GM21717 (cell line): ENCODE measurements around the gene TP63.

ENCODE experiments used
- ATAC-seq: cut with Tn5 transposase; IDR thresholded peaks from one replicate; pipeline ENCODE4 v1.9.1; 2021; ENCODE audit warnings: mild to moderate bottlenecking, moderate library complexity; ENCODE audit not compliant: unreplicated experiment

Gene TP63

DNA sequence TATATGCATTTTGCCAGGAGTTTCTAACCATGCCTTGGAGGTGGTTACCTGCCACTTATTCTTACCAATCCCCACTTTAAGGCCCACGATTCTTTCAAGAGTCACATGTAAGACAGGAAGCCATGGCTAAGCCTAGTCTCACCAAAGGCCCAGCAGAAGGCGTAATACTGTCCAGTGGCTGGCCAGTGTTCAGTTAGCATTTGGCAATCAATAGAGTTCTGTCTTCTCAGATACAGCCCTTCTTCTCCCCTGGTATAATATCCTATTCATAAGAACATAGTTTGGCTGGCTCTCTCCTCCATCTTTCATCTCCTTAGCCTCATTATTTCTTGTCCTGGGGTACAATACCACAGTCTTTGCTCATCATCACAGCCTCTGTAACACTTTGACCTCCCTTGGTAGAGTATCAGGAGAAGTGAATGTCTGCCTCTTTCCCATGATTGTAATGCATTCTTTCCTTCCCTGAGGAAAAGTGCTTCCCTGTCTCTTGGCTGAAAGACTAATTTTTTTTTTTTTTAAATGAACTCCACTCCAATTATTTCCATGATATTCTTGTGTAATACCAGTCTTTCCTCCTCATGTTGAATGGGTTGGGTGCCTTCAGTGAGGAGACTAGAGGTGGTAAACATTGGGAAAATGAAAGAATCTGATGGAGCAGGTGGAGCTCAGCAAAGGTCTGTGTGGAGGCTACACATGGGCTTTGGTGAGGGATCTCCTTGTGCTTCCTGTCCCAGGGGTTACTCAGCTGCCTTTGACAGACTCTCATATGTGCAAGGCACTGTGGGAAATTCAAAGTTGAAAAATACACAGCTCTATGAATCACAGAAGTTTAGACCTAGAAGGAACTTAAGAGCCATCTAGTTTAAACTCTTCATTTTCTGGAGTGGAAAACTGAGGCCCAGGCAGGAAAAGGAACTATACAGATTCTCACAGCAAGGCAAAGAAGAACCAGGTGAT lies 271.3 kb downstream of the TP63 start:
- ATAC-seq, result no peak

DNA sequence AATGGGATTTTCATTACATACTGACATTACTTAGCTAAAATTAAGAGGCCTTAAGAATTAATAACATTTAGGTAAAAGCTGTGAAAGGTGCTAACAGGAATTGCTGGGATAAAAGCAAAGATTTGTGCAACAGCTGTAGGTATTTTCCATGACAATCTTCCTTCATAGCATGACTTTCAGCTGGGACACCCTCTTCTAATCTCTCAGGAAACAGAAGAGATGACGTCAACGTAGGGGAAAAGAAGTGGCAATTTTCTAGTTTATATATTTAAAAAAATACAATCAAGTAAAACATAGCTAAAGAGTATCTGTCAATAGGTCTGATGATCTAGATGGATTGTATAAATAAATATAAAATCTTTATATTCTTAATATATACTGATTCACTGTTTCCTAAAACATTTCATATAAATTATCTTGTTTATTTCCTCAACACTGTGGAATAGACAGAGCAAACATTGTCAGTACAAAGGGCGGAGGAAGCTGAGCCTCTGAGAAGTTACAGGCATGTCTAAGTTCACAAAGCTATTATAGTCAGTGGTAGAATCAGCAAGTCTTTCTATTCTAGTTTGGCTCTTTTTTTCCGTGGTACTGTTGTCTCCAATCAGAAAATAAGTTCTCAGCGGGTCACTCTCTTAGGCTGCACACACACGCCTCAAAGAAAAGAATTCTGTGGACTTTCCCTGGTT lies 272.5 kb downstream of the TP63 start:
- ATAC-seq, result no peak

DNA sequence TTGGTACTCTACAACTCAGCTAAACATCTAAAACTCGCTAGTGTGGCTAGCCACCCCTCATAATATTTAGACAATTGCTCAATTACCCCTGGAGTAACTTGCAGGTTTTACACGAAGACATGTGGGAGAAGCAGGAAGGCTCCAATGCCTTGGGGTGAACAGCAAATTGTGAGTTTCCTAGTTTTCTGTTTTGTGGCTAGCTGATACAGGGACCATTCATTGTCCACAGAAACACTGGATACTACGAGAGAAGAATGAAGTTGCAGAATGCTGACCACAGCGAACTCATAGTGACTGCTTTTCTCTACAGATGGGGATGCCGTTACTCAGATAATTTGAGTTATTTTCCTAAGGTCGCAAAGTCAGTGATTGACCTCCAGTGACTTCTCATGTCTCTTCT lies 276.6 kb downstream of the TP63 start:
- ATAC-seq, result no peak

DNA sequence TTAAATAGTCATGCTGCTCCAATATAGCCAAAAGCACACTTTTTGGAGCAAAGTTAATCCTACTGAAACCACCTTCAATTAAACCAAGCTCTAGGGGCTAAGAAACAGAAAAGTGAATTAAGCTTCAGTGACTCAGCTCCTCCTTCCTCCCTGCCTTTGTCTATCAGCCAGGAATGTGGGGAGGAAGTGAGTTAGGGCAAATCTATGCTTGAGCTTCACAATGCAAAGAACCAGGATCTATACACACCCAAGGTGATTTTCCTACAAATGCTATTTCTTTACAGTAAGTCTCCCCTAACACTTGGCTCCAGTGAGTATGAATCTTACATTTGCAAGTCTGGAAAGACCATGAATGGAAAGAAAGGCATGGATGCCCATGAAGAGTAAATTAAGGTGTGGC lies 277.5 kb downstream of the TP63 start:
- ATAC-seq, result no peak

DNA sequence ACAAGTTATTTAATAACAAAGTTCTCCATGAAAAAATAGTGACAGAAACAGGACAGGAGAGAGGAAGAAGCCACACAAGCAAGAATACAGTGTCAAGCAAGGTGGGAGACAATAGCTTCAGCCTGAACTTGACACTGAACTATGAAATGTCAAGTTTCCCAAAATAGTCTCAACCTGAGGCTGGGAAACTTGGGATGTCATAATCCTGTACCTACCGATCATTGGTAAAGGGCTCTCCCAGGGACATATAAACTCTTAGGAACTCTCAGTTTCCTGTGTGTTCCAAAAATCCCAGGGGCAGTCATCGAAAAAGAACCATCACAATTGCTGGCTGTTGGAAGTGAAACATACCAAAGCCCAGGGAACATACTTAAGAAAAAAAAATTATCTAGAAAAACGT lies 277.9 kb downstream of the TP63 start:
- ATAC-seq, result no peak

DNA sequence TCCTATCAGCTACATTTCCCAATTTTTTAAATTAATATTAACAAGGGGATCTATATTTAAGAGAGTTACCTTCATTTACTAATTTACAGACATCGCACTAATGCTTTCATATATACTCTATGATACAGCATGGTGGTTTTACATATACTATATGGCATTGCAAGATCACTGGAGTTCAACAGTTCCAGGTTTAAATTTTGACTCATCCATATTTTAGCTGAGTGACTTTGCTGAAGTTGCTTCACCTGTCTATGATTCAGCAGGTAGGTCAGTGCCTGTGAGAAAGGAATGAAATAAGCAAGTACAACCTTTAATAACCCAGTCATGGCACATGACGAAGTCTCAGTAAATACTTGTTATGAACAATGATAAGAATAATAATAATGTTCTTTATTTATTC lies 278.4 kb downstream of the TP63 start:
- no peak for ATAC-seq

DNA sequence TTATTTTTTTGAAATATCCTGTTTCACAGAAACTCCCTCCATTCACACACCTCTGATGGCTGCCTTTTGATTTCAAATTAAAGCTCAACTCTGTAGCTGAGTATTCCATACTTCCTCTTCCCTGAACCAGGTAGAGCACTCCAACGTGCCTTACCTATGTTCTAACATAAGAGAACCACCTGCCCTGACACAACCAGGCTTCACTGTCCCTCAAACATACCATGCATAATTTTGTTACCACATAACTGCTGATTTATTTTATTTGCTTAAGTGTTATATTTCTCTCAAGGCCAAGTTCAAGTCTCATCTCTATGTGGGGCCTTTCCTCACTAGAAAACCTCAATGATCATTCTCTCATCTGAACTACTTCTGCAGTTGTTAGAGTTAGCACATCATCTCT lies 279.8 kb downstream of the TP63 start:
- no peak for ATAC-seq

DNA sequence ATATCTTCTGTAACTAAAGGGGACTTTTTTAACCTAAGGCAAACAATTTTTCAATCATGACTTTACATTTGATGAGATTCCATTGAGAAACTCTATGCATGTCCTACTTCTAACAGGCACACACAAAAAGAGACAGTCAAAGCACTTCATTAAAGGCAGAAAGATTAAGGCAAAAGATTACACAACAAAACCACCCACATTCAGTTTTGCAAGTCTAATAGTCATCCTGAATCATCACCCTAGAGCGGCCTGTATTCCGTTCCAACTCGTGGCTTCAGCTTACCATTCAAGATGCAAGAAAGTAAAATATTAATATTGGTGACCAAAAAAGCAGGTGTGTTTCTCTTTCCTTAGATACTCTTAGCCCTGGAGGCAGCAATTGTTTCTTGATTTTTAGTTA lies 283.6 kb downstream of the TP63 start:
- no peak for ATAC-seq

DNA sequence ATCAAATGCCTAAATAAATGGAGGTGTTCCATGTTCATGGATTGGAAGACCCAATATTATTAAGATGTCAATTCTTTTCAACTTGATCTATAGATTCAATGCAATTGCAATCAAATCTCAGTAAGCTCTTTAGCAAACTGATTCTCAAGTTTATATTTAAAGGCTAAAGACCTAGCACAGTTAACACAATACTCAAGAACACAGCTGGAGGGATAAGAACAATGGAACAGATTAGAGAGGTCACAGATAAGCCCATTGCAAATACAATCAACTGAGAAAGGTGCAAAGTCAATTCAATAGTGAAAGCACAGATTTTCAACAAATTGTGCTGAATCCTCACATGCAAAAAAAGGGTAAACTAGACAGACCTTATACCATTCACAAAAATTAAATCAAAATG lies 290.6 kb downstream of the TP63 start:
- ATAC-seq, result no peak

DNA sequence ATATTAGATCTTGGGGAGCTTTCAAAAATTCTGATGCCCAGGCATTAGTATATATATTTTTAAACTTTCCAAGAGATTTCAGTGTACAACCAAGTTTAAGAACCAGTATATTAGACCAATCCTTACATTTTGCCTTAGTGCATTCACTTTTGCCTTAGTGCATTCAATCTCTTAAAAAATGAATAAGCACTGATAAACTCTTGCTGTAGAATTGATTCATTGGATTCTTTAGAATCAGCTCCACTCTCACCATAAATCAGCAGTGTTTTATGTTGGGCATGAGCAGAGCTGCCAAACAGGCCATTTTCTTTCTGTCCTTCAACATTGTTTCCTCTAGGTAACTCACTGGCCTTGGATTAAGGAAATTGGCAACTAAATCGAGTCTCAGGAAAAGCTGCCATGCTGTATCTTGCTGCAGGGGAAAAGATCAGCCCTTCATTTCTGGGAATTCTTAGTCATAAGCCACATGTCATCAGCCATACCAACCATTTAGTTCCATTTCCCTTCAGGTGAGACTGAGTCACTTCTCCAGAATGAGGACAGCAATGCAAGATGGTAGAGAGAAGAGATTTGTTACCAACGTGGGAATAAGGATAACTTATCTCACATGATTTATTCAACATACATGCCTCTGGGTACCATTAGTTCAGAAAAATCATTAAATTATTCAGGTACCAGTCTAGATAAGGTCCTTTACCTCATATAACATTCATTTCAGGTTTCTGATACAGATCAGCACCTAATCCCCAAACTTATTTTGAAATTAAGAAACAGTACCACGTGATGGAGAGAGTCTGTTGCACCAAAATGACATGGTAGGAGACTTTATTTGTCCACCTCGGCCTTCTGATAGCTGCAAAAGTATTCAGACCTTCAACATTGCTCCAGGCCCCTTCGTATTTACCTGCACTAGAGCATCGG lies 297.0 kb downstream of the TP63 start:
- ATAC-seq, result no peak

DNA sequence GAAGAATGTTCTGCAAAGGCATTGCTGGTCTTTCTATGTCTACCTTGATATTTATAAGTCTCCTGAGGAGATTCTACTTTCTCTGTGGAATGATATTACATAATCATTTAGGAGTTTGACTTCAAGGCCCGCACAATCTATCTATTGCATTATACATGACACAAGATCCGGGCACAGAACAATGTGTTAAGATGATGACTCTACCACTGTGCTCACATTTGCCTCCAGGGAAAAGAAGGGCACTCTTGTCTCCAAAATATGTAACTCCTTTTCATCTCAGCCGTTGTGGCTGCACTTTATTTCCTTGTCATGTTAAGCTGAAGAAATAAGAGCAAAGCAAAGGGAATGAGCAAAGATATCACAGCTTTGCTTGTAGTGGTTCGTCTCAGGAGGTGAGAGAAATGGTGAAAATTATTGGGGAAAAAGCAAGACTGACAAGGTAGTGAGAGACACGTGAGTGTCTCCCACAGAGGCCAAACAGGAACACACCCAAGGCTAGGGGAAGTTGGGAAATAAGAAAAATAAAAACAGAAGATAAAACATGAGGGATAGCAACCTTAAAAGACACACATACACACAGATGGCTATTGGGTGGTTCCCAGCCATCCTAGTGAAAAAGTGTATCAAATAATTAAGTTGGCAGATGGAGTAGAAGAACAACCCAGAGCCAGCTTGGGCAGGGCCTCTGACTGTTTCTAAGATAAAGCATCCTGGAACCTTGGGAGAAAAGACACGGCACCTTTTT lies 305.2 kb downstream of the TP63 start:
- no peak for ATAC-seq

DNA sequence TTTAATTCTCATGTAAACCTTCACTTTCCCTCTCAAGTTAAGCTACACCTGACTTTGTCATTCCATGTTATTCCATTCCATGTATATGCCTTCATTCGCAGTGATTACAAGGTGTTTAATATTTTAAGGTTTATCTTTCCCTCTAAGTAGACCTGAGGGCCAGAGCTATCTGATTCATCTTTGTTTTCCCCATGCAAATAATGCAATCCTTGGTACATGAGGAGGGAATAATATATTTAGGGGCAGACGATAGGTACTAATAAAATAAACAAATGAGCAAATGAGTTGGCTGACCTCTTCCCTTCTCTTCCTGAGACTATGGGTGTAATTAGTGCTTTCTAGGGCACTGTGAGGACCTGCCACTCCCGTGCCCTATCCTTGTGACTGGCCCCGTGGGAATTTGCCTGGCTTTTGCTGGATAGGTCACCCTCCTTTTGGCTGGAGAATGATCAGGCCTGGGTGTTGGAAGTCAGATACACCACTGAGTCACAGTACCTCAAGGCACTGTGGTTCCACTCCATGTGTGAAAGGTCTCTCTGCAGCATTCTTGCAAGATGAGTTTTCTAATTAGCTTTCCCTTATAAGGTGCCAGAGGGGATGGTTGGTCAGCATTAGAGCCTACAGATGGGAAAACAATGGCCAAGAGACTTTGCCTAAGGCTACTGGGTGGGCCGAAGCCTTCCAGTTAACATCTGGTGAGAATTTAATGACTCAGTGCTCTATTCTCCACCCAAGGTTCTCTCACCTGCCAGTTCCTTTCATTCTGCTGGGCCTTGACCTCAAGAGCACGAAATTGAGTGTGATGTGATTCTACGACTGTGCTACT lies 306.3 kb downstream of the TP63 start:
- ATAC-seq, result no peak

DNA sequence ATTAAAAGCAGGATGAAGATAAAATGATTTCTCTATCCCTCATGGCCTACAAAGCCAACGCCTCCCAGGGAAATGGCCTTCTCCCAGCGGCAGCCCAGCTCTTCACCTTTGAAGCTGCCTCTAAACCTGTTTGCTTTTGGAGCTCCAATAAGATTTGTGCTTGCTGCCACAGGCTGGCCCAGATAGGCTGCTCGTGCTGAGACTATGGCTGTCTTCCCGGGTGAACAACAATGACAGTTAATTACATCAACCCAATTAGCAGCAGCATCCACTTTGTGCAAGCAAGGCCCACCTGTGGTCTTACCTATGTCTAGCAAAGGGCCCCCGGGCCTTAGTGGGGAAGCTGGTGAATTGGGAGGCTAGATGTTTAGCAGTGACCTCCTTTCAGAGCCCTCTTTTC lies 309.9 kb downstream of the TP63 start:
- ATAC-seq, result no peak

DNA sequence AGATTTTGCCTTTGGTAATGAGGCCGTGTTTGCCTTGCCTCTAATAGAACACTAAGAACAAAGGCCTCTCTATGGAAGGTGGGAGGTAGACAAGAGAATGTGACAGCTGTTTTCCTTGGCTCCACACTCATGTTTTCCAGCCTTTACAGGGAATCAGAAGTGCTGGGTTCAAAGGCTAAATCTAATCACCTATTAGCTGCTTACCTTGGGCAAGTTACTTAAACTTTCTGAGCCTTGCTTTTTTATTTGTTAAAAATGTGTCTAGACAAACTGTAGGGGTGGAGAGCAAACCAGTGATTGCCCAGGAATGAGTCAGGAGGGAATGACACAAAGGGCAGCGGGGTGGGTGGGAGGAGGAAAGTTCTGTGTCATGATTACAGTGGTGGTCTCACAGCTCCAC lies 310.5 kb downstream of the TP63 start:
- no peak for ATAC-seq

DNA sequence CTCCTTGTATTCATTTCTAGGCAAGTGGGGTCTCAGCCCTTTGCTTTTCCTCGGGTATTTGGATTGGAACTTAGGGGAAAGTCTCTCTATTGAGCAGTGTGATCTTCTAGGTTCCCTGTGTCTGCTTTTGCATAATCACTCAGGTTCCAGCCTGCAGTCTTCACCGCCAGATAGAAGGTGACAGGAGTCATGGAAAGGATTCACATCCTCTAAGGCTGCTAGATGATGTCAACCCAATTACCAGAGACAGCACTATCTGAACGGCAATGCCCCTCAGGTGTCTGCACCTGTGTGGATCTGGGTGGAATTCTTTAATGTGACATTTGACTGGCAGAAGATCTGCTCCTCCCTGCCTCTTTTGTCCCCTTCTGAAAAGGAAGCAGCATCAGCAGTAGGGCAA lies 311.8 kb downstream of the TP63 start:
- ATAC-seq, result no peak

DNA sequence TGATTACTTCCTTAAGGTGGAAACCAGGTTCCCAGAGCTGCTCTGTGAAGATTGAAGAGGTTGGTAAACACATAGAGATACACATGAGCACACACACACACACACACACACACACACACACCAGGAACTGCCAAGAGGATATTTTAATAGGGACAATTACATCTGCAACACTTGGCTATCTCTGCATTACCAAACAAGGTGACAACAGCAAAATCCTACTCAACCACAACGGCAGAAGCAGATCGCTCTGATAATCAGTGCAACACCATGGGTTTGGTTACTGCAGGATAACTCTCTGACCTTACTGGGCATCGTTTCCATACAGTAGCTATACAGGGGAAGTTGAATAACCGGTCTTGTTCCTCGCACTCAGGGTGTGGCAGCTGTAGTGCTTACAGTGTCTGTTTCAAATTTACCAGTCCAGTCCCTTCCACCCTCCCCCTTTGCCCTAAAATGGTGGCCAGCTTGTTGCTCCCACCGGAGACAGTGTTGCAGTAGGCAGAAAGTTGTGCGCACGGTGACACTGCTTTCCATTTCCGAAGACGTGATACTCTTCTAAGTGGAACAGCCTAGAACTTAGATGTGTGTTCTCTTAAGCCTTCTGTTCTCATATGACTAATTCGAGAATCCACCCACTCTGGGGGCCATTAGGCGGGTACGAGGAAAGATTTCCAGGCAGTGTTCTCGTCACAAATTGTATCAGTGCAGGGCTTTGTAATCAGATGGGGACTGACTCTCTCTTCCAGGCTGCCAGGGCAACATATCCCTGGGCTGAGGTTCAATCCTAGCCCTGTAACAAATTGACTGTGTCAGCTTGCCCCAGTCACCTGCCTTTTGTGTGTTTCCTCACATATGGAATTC lies 313.3 kb downstream of the TP63 start:
- ATAC-seq, result no peak

DNA sequence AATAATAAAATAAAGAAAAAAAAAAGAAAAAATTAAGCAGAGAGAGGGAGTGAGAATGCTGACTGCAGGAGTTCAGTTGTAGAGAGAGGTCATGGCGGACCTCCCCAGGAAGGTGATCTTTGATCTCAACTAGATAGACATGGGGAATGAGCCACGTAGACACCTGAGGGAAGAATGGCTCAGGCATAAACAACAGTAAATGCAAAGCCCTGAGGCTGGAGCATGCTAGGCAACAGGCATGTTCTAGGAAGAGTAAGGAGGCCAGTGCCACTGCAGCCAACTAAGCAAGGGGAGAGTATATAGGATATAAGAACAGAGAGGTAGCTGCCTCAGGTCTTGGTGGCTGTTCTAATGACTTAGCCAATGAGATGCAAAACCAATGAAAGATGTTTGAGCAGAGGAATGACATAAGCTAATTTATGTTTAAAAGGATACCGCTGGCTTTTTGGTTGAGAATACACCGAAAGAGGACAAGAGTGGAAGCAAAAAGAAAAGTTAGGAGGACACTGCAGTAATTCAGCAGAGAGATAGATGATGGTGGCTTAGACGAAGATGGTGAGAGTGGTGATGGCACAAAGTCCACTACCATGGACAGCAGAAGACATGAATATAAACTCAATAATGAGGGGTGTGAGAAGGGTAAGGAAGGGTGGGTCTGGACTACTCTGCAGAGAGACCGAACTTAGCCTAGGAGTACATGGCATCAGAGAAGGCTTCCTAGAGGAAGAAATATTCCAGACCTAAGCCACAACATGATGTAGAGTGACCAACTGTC lies 314.9 kb downstream of the TP63 start:
- no peak for ATAC-seq
